Hematopoietic multipotent progenitor cell treated with erythropoietin and hydrocortisone succinate and interleukin-3 and kit ligand, for 4 days (in vitro differentiated cells): ENCODE measurements around the gene COPE.

ENCODE experiments used
- DNase-seq: peaks from one replicate; pipeline ENCODE4 v3.0.0-alpha.2; 2015

Gene COPE

DNA sequence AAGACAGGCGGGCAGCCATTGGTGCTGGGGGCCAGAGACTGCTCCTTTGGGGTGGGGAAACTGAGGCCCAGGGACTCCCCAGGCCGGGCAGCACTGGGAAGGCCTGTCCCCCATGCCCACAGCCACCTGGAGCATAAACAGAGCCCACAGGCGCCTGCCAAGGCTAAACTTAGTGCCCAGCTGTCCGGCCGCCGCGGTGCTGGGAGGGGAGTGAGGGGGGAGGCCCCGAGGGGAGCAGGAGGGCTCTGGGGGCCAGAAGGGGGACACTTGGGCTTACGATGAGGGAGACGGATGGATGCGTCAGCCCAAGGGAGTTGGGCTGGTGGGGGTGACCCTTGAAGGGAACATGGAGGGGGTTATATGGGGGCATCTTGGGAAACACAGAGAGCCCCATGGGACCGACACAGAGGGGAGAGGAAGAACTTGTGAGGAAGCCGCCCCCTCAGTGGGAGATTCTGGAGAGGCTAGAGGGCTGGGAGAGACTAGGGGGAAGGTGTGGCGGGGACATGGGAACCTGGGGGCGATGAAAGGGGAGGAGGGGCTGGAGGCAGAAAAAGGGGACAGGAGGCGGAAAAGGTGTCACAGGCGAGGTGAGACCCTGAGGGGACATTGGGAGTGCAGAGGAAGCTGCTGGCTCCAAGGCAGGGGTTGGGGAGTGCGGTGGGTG, 25.5 kb downstream of the COPE start:
- no peak for DNase-seq

DNA sequence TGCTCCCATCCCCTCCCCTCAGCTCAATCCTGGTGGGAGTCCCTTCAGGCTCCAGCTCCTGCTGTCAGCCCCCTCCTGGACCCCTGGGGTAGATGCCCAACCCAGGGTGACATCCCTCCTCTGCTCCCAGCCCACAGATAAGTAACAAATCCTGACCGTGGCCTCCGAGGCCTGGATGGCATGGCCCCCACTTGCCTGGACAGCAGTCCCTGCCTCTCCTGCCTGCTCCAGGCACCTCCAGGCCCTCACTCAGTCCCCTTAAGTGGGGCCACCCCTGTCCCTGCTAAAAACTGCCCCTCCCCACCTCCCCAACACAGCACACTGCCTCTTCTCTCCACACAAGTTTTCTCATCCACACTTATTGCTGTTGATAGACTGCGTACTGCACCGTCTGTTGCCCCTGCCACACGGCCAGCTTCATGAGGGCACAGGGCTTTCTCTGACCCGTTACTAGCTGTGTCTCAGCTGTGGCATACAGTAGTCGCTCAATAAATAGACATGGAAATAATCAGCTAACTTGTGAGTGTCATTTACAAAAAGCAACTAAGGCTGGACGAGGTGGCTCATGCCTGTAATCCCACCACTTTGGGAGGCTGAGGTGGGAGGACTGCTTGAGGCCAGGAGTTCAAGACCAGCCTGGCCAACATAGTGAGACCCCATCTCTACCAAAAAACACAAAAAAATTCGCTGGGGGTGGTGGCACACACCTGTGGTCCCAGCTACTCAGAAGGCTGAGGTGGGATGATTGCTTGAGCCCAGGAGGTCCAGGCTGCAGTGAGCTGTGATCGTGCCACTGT, 29.0 kb downstream of the COPE start:
- DNase-seq, result no peak

DNA sequence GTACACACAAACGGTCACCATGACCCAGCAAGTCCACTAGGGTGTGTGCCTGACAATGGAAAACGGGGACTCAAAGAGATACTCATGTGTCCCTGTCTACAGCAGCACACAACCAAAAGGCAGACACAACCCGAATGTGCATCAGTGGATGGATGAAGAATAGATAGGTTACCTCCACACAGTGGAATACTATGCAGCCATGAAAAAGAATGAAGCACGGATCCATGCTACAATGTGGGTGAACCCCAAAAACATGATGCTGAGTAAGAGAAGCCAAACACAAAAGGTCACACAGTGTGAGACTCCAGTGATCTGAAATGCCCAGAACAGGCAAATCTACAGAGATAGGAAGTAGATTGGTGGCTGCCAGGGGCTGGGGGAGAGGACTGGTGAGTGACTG, 32.2 kb downstream of the COPE start:
- no peak for DNase-seq

DNA sequence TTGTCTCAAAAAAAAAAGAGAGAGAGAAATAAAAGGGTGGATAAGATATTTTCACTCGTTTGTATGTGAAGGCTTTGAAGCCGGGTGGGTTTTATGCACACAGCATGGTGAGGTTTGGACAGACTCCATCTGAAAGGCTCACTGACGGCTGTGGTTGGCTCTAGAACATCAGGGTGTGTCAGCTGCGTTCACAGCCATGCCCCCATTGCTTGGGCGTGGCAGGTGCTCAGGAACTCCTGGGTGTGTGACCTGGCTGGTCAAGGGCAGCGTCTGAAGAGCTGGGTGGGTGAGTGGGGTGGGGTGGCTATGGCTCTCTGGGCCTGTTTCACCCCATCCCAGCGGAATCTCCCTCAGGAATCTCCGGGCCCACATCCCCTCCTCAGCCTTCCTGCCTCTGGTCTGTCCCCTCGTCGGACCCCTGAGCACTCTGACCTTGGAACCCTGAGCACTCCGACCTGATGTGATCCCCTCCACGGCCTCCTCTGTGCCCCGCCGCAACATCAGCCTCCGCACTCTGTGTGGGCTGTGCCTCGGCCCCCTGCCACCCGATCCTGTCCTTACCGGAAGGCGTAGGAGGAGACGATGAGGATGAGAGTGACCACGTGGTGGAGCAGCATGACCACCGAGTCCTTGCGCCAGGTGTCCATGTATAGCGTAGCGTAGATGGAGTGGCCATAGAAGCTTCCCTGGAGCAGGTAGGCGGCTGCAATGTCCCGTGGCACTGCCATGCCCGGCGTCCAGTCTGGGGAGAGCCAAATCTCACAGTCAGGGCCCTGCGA, 35.5 kb downstream of the COPE start:
- peak; percentile 59 for DNase-seq

DNA sequence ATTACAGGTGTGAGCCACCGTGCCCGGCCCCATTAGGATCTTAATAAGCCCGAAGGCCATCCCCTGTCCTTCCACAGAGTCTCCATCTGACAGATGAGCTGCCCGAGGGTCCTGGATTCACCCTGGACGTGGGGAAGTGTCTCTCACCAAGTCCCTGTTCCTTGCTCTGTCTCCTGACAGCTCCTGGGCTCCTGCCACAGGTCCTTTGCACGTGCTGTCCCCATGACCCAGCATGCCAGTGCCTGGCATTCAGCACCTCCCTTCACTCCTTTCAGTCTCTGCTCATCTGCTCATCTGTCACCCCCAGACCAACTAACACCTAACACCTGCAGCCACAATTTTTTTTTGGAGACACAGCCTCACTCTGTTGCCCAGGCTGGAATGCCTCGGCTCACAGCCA, 37.7 kb downstream of the COPE start:
- no peak for DNase-seq

DNA sequence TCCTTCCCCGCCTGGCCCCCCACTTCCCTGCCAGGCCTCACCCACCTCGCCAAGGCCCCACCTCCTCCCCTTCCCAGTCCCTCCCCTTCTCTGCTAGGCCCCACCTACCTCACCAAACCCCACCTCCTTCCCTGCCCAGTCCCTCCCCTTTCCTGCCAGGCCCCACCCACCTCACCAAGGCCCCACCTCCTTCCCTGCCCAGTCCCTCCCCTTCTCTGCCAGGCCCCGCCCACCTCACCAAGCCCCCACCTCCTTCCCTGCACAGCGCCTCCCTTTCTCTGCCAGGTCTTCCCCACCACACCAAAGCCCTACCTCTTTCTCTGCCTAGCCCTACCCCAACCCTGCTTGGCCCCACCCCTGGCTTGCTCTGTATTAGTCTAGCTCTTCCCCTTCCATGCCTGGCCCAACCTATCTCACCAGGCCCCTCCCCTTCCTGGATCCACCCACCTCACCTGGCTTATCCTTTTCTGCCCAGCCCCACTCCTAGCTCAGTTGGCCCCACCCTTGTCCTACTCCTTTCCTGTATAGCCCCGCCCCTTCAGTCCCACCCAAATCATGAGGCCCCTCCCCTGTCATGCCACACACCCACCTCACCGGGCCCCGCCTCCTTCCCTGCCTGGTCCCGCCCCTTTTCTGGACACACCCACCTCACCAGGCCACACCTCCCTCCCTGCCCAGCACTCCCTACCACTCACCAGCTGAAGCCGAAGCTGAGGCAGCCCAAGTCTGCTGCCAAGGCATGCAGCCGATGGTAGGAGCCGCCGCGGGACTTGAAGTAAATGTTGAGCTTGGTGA, 39.4 kb downstream of the COPE start:
- DNase-seq, result peak; percentile 84

DNA sequence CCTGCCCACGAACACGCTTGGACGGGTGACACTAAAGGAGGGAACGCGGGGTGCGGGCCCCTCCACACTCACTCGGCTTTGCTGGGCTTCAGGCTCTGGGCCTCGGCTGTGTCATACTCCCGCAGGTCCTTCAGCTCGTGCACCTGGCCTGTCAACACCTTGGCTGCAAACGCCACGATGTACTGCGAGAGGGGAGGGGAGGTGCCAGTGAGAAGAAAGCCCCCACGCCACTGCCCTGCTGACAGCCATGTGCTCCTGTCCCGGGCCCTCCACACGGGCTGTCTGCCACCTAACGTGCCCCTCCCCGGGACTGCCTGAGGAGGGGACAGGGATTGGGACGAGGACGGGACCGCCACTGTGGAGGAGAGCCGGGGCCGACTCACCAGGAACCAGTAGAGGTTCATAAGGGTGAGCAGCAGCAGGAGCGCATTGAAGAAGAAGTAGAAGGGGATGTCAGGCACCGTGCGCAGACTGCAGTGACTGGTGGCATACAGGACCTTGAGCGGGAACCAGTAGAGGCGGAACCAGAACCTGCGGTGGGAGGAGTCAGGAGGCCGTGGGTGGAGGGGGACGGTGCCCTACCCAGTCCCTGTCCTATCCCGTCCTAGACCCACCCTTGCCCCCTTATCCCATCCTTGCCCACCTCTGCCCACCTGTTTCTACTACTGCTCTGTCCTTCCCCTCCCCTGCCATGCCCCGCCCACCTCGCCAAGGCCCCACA, 40.2 kb downstream of the COPE start:
- DNase-seq, result no peak

DNA sequence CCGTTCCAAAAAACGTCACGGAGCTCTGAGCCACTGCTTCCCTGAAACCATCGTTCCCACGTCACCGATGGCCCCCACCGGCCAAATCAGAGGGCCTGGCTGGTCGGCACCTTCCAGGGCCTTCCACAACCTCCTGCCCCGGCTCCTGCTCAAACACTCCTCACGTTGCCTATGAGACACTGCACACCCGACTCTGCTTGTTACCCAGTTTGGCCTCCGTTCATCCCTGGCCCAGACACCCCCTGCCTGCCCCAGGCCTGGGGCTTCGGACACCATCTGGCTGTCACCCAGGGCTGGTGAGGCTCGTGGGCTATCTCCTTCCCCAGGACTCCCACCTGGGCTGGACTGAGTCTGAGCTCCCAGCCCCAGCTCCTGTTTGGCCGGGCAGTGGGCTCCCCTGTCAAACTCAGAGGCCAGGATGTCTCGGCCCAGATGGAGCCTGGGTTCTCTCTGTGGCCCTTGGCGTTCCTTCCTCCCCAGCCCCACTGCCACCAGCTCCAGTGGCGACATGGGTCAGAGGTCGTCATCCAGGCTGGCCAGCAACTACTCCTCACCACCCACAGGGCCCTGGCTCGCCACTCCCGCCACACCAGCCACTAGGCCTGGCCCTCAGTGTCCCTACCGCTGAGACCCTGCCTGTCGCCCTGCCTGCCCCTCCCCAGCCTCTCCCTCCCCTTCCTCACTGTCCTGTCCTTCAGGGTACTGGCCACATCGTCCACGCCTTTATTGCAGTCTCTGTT, 41.0 kb downstream of the COPE start:
- no peak for DNase-seq

DNA sequence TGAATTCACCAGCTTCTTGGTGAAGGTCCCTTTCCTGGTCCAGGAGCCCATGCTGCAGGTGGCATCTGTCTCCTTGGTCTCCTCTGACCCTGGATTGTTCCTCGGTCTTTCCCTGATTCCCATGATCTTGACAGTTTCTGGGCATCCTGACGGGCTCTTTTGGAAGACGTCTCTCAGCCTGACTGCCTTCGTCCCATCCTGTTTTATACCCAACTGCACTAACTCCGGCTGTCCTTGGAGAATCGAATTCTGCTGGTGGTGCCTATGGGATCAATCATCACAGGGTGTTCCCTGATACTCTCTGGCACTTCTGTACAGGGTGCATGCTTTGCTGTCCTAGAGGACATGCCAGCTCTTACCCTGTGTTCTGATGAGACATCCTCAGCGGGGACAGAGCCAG, 42.3 kb downstream of the COPE start:
- DNase-seq, result no peak

DNA sequence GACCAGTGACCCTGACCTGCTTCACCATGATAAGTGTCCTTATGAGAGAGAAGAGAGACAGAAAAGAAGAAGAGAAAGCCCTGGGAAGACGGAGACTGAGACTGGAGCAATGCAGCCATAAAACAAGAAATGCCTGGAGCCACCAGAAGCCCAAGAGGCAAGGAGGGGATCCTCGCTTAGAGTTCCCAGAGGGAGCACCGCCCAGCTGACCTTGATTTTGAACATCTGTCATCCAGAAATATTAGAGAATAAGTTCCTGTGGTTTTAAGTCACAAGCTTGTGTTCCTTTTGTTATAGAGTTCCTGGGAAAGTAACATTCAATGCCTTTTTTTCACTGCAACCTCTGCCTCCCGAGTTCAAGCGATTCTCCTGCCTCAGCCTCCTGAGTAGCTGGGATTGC, 43.5 kb downstream of the COPE start:
- no peak for DNase-seq

DNA sequence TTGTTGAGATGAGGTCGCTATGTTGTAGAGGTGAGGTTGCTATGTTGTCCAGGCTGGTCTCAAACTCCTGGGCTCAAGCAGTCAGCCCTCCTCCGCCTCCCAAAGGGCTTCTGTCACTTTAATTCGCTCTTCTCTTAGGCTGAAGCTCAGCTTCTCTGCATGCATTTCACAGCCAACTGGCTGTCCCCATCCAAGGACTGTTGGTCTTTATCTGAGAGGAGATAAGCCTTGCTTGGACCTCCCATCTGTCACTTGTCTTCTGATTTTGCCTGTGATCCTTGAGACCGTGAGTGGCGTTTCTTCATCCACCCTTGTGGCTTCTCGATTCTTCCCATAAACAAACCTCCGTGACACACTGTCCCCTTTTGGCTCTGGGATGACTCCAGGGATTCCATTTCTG, 47.6 kb downstream of the COPE start:
- DNase-seq, result peak; percentile 40

DNA sequence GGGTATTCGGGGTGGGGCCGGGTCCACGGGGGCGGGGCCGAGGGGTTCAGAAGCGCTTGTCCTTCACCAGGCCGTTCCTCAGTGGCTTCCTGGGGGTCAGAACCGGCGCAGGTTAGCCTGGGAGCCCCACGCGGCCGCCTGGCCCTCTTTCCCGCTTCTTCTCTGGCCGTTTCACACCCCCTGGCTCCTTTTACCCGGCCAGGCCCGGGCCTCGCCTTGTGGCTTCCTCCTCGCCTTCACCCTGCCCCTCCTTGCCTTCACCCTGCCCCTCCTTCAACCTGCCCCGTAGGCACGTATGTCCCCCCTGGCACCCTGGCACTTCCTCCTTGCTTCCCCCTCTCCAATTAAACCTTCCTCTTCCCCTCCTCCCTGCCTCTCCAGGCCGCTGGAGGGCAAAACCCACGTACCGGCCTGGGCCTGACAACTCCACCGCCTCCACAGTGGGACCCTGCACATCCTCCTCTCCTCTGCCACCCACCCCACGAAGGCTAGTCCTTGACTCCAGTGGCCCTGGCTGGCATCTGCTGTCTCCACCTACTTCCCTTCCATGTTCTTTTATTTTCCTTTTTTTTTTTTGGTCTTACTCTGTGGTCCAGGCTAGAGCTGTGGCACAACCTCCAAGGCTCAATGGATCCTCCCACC, 48.5 kb downstream of the COPE start:
- DNase-seq, result peak; percentile 45

DNA sequence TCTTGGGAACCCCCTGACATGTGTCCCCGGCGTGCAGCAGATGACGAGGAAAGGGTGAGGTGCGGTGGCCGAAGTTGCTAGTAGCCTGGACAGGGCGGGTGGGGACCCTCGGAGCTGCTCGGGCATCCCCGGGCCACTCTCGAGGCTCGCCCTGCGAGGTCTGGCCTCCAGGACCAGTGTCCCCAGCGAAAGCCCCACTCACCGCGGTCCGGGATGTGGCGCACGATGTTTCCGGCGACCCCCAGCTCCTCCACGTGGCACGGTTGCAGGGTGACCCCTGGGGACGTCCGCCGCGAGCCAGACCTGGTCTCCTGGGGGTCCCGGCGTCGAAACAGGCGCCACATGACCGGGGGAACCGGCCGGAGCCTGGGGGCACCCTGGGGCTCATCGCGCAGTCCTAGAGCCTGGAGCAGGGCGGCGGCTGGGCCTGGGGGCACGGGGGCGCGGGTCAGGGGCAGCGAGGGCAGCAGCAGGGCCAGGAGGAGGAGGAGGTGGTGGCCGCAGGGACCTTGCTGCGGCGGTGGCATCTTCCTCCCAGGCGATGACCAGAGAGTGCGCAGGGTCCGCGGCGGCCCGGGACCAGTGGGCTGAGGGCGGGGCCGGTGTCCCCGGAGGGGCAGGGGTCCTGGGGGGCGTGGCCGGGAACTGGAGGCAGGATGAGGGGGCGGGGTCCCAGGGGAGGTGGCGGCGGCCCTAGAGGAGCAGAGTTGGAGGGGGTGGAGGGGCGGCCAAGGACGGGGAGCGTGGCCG, 49.2 kb downstream of the COPE start:
- DNase-seq, result no peak

DNA sequence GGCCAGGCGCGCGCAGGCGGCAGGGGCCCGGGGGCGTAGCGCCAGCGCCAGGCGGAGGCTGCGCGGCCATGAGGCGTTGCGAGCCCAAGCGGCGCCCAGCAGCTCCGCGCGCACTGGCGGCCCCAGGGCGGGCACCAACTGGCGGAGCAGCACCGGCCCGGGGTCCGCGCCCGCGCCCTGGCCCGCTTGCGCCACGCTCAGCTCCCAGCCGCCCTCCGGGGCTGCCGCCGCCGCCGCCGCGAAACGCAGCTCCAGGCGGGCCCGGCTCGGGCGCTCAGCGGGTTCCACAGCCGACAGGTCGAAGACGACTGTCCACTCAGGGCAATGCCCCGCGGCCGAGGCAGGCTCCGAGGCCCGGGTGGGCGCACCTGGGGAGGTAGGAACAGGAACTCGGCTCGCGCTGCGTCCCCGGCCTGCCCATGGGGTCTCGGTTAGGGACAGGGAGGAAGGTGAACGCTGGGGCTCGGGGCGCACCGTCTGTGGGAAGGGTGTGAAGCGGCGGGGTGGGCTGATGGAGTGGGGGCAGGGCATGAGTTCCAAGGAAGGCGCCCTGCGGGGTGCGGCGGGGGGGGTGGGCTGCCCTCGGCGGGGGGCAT, 50.1 kb downstream of the COPE start:
- peak; percentile 32 for DNase-seq

DNA sequence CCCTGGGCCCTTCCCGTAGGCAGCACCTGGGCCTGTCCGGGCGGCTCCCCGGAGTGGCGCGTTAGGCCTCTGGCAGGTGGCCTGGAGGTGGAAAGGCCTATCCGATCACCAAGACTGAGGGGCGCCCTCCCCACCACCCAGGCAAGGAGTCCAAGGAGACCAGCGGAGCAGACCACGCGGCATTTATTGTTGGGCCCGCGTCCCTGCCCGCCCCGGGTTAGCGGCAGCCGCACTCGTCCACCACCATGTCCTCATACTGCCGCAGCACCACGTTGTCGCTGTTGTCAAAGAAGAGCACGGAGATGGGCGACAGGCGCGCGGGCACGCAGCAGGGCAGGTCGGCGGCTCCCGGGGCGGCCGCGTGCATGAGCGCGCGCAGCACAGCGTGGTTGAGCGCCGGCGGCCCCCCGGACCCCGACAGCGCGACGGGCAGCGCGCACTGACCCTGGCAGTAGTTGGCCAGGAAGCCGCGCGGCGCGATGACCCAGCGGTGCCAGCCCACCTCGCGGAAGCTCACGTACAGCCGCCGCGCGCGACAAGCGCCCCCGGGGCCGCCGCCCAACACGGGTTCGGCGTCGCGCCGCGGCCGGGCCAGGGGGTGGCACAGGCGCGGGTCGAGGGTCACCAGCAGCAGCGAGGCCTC, 50.7 kb downstream of the COPE start:
- DNase-seq, result peak; percentile 58

DNA sequence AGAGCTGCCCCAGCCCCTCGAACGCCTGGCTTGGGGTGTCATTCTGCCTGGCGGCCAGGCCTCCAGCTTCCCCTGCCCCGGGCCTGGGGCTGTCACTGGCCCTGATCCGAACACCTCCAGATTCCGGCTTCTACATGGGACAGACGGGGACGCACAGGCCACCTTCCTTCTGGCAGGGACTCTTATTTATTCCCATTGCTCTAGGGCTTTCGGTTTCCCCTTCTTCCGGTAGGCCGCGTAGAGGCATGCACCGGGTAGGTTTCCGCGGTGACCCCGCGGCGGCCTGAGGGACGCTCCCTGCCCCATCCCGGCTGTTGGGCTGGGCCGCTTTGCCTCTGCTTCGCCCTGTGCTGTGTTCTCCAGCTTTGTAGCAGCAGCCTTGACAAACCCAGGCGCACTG, 51.4 kb downstream of the COPE start:
- DNase-seq, result no peak

DNA sequence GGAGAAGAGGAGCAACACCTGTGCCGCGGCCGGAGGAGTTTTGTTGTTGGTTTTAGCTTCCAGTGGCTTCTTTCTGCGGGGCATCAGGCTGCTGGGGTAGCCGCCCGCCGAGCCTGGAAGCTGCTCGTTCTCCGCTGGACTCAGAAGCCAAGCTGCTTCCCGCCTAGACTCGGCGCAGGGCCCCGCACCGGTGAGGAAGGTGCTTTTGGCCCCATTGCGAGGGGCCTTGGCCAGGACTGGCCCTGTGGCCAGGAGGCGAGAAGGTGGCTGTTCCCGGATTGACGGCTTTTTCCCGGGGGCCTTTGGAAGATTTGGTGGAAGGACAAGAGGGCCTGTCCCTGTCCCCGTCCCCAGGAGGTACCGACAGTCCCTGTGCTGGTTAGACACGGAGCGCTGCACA, 52.0 kb downstream of the COPE start:
- DNase-seq, result no peak

DNA sequence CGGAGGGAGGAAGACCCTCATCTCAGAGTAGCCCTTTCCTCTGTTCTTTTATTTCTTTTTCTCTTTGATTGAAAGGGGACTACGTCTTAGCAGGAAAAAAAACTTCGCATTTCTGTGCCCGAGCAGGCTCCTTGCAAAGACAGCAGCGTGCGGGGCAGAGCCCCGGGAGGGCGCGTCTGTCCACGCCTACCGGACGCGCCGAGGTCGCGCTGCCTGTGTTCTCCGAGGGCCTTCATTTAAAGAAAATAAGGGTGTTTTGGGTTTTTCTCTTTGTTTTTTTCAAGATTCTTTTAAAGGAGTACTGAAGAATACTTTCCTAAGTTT, 52.4 kb downstream of the COPE start:
- no peak for DNase-seq

DNA sequence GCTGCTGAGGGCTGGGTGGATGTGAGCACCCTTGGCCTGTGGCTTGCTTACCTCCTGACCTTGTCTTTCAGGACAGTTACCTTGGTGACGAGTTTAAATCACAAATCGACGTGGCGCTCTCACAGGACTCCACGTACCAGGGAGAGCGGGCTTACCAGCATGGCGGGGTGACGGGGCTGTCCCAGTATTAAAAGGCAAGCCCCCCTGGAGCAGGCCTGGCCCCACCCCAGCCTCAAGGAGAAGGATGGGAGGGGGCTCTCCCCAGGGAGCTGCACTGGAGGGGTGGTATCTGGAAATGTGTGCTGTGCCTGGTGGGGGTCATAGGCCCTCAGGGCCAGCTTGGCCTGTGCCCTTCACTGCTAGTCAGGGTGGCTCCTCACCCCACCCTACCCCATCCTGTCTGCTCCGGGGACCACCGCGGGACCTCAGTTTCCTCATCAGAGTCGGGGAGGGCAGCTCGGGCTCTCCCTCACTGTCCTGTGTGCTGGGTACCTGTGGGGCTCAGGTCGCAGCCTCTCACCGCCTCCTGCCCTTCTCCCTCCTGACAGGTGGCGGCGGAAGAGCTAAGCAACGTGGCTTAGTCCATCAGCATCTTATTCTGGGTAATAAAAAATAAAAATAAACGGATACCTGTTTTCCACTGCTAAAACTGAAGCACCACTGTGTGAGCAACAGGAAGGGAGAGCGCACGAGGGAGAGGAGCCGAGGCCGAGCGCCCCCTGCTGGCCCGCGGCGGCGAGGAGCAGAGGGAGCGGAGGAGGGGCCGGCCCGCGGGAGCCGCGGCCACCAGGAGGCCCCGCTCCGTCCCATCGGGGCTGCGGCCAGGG, 53.0 kb downstream of the COPE start:
- DNase-seq, result peak; percentile 79
